Sigmoid colon (tissue), 7 donors: Measurements from ENCODE around the gene MGAT5. TPM values are rescaled to one million over a fixed set of nuclear protein-coding genes. Genes with fewer than 3 reads are reported as not detected.

Source experiments
- DNase-seq: peaks from one replicate; pipeline ENCODE4 v3.0.0-alpha.2; 2019
- H3K27ac ChIP-seq, 4 donors: fragments of 200-600 bp; sonication (generic); one replicate each; pipeline ENCODE4 v1.5.1; 2016 to 2019; ENCODE audit warnings: mild to moderate bottlenecking in 1 of 4
- H3K27me3 ChIP-seq, 3 donors: fragments of 200-600 bp; sonication (generic); one replicate each; pipeline ENCODE4 v1.5.1; 2019; ENCODE audit warnings: mild to moderate bottlenecking in 1 of 3
- H3K36me3 ChIP-seq, 4 donors: fragments of 200-600 bp; sonication (generic); one replicate each; pipeline ENCODE4 v1.5.1; 2016 to 2019
- H3K4me1 ChIP-seq, 4 donors: fragments of 200-600 bp; sonication (generic); one replicate each; pipeline ENCODE4 v1.5.1; 2017 to 2019
- H3K4me3 ChIP-seq, 4 donors: fragments of 200-600 bp; sonication (generic); one replicate each; pipeline ENCODE4 v1.5.1; 2017 to 2019; ENCODE audit warnings: mild to moderate bottlenecking in 2 of 4, moderate library complexity in 1 of 4
- H3K9me3 ChIP-seq, 4 donors: fragments of 200-600 bp in 3 of 4; sonication (generic) in 3 of 4; one replicate each; pipeline versions ENCODE4 v1.5.1 to v1.6.1; 2013 to 2019
- CTCF ChIP-seq, 4 experiments: fragments of 450-650 bp in 3 of 4; fragments of 200-600 bp in 1 of 4; IDR thresholded peaks; one replicate each; pipeline ENCODE4 v1.5.1; 2016 to 2019; ENCODE audit warnings: antibody characterized with exemption in 4 of 4, mild to moderate bottlenecking in 3 of 4, moderate library complexity in 2 of 4
- EP300 ChIP-seq, 4 donors: sonication (generic); formaldehyde crosslinking; IDR thresholded peaks; one replicate each; pipeline ENCODE4 v1.6.1; 2017; ENCODE audit warnings: antibody characterized with exemption in 4 of 4
- POLR2A ChIP-seq, 2 donors: fragments of 450-650 bp; IDR thresholded peaks; one replicate each; pipeline ENCODE4 v1.6.1; 2016; ENCODE audit warnings: antibody characterized with exemption in 2 of 2, mild to moderate bottlenecking in 2 of 2, moderate library complexity in 2 of 2
- POLR2AphosphoS5 ChIP-seq, 4 donors: sonication (generic); formaldehyde crosslinking; IDR thresholded peaks; one replicate each; pipeline ENCODE4 v1.6.1; 2017; ENCODE audit warnings: antibody characterized with exemption in 4 of 4
- WGBS, 2 donors: extraction: QIAGEN DNeasy Blood & Tissue Kit; methylation state at CpG; one replicate each; pipeline ENCODE4 v1.1.7; 2013; 5-methylcytosine and 5-hydroxymethylcytosine counted together
- intact Hi-C: fragments of 100-400 bp; cut with DNase I; formaldehyde crosslinking; loops from one replicate; pipeline ENCODE4 v1.15.1; 2023
- polyA plus RNA-seq, 3 donors: library from polyadenylated mRNA; stranded (reverse); fragments of 200-250 nt; gene quantifications; one replicate each; pipeline ENCODE4 v1.2.3, GENCODE V29; 2013
- total RNA-seq, 4 donors: library from RNA; depleted of rRNA; stranded (reverse); fragments of >200 nt; gene quantifications; one replicate each; pipeline ENCODE4 v1.1.0, GENCODE V29; 2016
- donor health status: healthy with polysubstance abuse.
- donor health status: Bipolar disorder and iron deficiency.
- donor health status: healthy.

Gene MGAT5
- total and polyA plus RNA-seq, 7 donors = 3.0 to 42.4 (median 30.3) TPM

GRCh38 chr2:134217351-134217750 is 36.5 kb upstream of the MGAT5 start:
- Histone ChIP-seq H3K4me1 (peaks cover 0 to 24% (median 7%) of the 10 kb centered on the region in 4 donors), H3K4me3 (no peak overlapping the region), H3K27me3 (no peaks in the 10 kb centered on the region), H3K36me3 (no peaks in the 10 kb centered on the region), H3K9me3 (no peaks in the 10 kb centered on the region), H3K27ac (no peak overlapping the region)
- TF ChIP-seq POLR2A (IDR thresholded peaks at IDR 0.05) = no peak
- TF ChIP-seq POLR2AphosphoS5 (IDR thresholded peaks at IDR 0.05) = no peak
- no peak for TF ChIP-seq EP300 (IDR thresholded peaks at IDR 0.05)
- intact Hi-C loops = no loop called here
- 41 to 50% methylated on average over 2 of the region's 2 CpGs for whole genome bisulfite sequencing, 2 donors
- no peak for DNase-seq

- WGBS, 2 donors = 53 to 84% methylated on average over 1 of the region's 1 CpG
- no peak for TF ChIP-seq EP300 (IDR thresholded peaks at IDR 0.05)
- no peak for TF ChIP-seq POLR2A (IDR thresholded peaks at IDR 0.05)
- TF ChIP-seq POLR2AphosphoS5 (IDR thresholded peaks at IDR 0.05) = no peak
- TF ChIP-seq CTCF (IDR thresholded peaks at IDR 0.05) = no peak
Observed at GRCh38 chr2:134217924-134218323, 35.9 kb upstream of the MGAT5 start.

GRCh38 chr2:134218414-134218813 is 35.5 kb upstream of the MGAT5 start:
- Histone ChIP-seq H3K9me3 (no peaks in the 10 kb centered on the region), H3K27ac (no peak overlapping the region), H3K27me3 (no peaks in the 10 kb centered on the region), H3K4me1 (peaks cover 0 to 24% (median 7%) of the 10 kb centered on the region in 4 donors), H3K4me3 (no peak overlapping the region), H3K36me3 (no peaks in the 10 kb centered on the region)
- WGBS, 2 donors = 69 to 91% methylated on average over 3 of the region's 3 CpGs
- DNase-seq = no peak
- TF ChIP-seq POLR2A (IDR thresholded peaks at IDR 0.05) (no peak), POLR2AphosphoS5 (IDR thresholded peaks at IDR 0.05) (no peak), EP300 (IDR thresholded peaks at IDR 0.05) (no peak), CTCF (IDR thresholded peaks at IDR 0.05) (no peak)
- intact Hi-C loops = no loop called here

More at GRCh38 chr2:134217924-134218323, 35.9 kb upstream of the MGAT5 start:
- Histone ChIP-seq H3K9me3 (no peaks in the 10 kb centered on the region), H3K27me3 (no peaks in the 10 kb centered on the region), H3K27ac (no peak overlapping the region), H3K4me3 (no peak overlapping the region), H3K36me3 (no peaks in the 10 kb centered on the region), H3K4me1 (peaks cover 0 to 24% (median 7%) of the 10 kb centered on the region in 4 donors)
- intact Hi-C loops = no loop called here
- DNase-seq = no peak

GRCh38 chr2:134218930-134219658 is 34.8 kb upstream of the MGAT5 start:
- Histone ChIP-seq H3K27ac (peak overlapping the region in 1 of 4 donors; percentile 29), H3K4me1 (peaks cover 0 to 24% (median 7%) of the 10 kb centered on the region in 4 donors), H3K27me3 (no peaks in the 10 kb centered on the region), H3K36me3 (no peaks in the 10 kb centered on the region), H3K4me3 (no peak overlapping the region), H3K9me3 (no peaks in the 10 kb centered on the region)
- TF ChIP-seq POLR2AphosphoS5 (IDR thresholded peaks at IDR 0.05) = no peak
- no peak for TF ChIP-seq EP300 (IDR thresholded peaks at IDR 0.05)
- no peak for TF ChIP-seq CTCF (IDR thresholded peaks at IDR 0.05)
- TF ChIP-seq POLR2A (IDR thresholded peaks at IDR 0.05) = no peak
- intact Hi-C loops = no loop called here
- WGBS, 2 donors = 35 to 39% methylated on average over 9 of the region's 9 CpGs
- DNase-seq = no peak

- Histone ChIP-seq H3K27ac (peak overlapping the region in 1 of 4 donors; percentile 30), H3K27me3 (no peaks in the 10 kb centered on the region)
- intact Hi-C loops = no loop called here
Observed at GRCh38 chr2:134220344-134220974, 33.4 kb upstream of the MGAT5 start.

More at GRCh38 chr2:134220344-134220974, 33.4 kb upstream of the MGAT5 start:
- Histone ChIP-seq H3K9me3 (no peaks in the 10 kb centered on the region), H3K36me3 (no peaks in the 10 kb centered on the region), H3K4me1 (peaks cover 0 to 24% (median 7%) of the 10 kb centered on the region in 4 donors), H3K4me3 (no peak overlapping the region)
- WGBS, 2 donors = 74 to 93% methylated on average over 7 of the region's 7 CpGs
- no peak for TF ChIP-seq POLR2A (IDR thresholded peaks at IDR 0.05)
- TF ChIP-seq POLR2AphosphoS5 (IDR thresholded peaks at IDR 0.05) = no peak
- no peak for TF ChIP-seq CTCF (IDR thresholded peaks at IDR 0.05)
- TF ChIP-seq EP300 (IDR thresholded peaks at IDR 0.05) = no peak
- no peak for DNase-seq
